Astrocyte of the spinal cord (primary cell): ENCODE results near the gene KLHL34.

ENCODE experiments used
- DNase-seq: peaks from one replicate; pipeline ENCODE4 v3.0.0; 2011; ENCODE audit warnings: low read depth, low spot score
- H3K4me3 ChIP-seq: 2 replicates; pipeline ENCODE4 v1.5.1; 2011; ENCODE audit warnings: low read depth, mild to moderate bottlenecking, low read length, moderate library complexity
- CTCF ChIP-seq: IDR thresholded peaks from 2 replicates; pipeline ENCODE4 v1.5.1; 2012; ENCODE audit warnings: low read depth, mild to moderate bottlenecking, low read length, inconsistent platforms
- in situ Hi-C: cut with HindIII; loops from 2 replicates; pipeline ENCODE4 v1.10.0; 2017; ENCODE audit warnings: low sequenced_read_pairs

The KLHL34 gene

GRCh38 chrX:21610168-21610567 is 48.0 kb downstream of the KLHL34 start:
- in situ Hi-C loops, result no loop called here
- no peak for DNase-seq
- TF ChIP-seq CTCF, result no peak

GRCh38 chrX:21606002-21606401 is 52.1 kb downstream of the KLHL34 start:
- no peak overlapping the region for H3K4me3 ChIP-seq
- no peak for TF ChIP-seq CTCF
- in situ Hi-C loops, result no loop called here
- no peak for DNase-seq

More at GRCh38 chrX:21610168-21610567, 48.0 kb downstream of the KLHL34 start:
- H3K4me3 ChIP-seq, result no peak overlapping the region
